ENCODE data around the gene FHOD3. TPM values are rescaled to one million over a fixed set of nuclear protein-coding genes. Genes with fewer than 3 reads are reported as not detected.
"Not testable (repeated sequence)": the region's sequence is repeated elsewhere in the genome, so short reads cannot be mapped to it uniquely, and the experiment has no call there.

FHOD3 gene
- total and polyA plus RNA-seq, 5 donors from 2014 or later: not detected

DNA sequence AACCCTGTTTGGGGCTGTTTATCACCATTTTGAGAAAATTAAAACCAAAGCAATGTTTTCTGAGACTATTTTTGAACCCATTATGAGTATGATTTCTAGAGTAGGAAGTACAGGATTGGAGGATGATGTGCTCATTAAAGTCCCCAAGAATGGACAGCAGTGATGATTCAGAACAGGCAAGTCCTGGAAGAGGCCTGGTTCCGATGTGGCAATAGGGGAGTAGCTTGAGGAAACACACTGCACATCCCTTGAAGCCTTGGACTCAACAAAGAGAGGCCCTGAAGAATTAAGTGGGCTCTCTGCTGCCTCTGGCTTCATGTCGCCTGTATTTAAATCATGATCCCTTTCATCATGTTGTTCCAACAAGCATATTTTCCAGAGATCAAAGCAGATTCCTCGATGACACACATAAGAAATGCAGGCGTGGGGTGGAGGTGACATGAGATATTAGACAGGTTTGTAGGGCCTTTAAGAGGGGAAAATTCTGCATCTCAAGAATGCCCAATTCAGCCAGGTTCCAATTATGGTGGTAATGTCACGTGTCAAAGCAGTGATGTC is 242.2 kb downstream of the FHOD3 start:
- Mint-ChIP-seq H3K9me3 (peaks cover 0 to 2% (median 0%) of the 10 kb centered on the region in 7 donors), H3K27me3 (no peaks in the 10 kb centered on the region), H3K27ac (no peak overlapping the region), H3K36me3 (no peaks in the 10 kb centered on the region), H3K4me3 (no peak overlapping the region), H3K4me1 (no peaks in the 10 kb centered on the region)
- H3K27me3 ChIP-seq (ENCODE audit: control insufficient read depth, insufficient read depth, low read length): no peaks in the 10 kb centered on the region
- no peak overlapping the region for H3K4me3 ChIP-seq (ENCODE audit: low read depth, low read length)
- ATAC-seq (ENCODE audit: low read depth in 2 of 2) (no peak), DNase-seq (no peak)
- H3K9me3 ChIP-seq (ENCODE audit: control insufficient read depth in 2 of 2, low read length in 2 of 2): no peaks in the 10 kb centered on the region
- H3K36me3 ChIP-seq (ENCODE audit: control insufficient read depth, insufficient read depth, low read length): no peaks in the 10 kb centered on the region
- no peaks in the 10 kb centered on the region for H3K4me1 ChIP-seq (ENCODE audit: control insufficient read depth, insufficient read depth, low read length, poor library complexity, severe bottlenecking)
- H3K27ac ChIP-seq (ENCODE audit: insufficient read depth, low read length, poor library complexity, severe bottlenecking): no peak overlapping the region

DNA sequence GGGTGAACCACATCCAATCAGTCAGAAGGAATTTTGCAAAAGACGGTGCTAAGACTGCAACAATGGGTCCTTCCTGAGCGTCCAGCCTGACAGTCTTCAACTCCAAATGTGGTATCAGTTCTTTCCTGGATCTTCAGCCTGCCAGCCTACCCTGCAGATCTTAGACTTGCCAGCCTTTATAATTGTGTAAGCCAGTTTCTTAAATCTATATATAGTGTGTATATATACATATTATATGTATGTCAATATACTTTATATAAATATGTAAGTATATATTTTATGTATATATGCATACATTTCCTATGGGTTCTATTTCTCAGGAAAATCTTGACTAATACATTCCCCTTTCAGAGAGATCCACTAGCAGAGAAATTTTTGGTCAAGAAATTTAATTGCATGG is 245.5 kb downstream of the FHOD3 start:
- Mint-ChIP-seq H3K4me1 (no peaks in the 10 kb centered on the region), H3K36me3 (no peaks in the 10 kb centered on the region), H3K9me3 (peaks cover 0 to 2% (median 0%) of the 10 kb centered on the region in 7 donors), H3K27me3 (no peaks in the 10 kb centered on the region), H3K27ac (no peak overlapping the region), H3K4me3 (no peak overlapping the region)
- Histone ChIP-seq H3K27me3 (ENCODE audit: control insufficient read depth, insufficient read depth, low read length) (no peaks in the 10 kb centered on the region), H3K4me1 (ENCODE audit: control insufficient read depth, insufficient read depth, low read length, poor library complexity, severe bottlenecking) (no peaks in the 10 kb centered on the region), H3K4me3 (ENCODE audit: low read depth, low read length) (no peak overlapping the region), H3K36me3 (ENCODE audit: control insufficient read depth, insufficient read depth, low read length) (no peaks in the 10 kb centered on the region), H3K9me3 (ENCODE audit: control insufficient read depth in 2 of 2, low read length in 2 of 2) (no peaks in the 10 kb centered on the region), H3K27ac (ENCODE audit: insufficient read depth, low read length, poor library complexity, severe bottlenecking) (no peak overlapping the region)
- no peak for ATAC-seq (ENCODE audit: low read depth in 2 of 2)
- DNase-seq: no peak

DNA sequence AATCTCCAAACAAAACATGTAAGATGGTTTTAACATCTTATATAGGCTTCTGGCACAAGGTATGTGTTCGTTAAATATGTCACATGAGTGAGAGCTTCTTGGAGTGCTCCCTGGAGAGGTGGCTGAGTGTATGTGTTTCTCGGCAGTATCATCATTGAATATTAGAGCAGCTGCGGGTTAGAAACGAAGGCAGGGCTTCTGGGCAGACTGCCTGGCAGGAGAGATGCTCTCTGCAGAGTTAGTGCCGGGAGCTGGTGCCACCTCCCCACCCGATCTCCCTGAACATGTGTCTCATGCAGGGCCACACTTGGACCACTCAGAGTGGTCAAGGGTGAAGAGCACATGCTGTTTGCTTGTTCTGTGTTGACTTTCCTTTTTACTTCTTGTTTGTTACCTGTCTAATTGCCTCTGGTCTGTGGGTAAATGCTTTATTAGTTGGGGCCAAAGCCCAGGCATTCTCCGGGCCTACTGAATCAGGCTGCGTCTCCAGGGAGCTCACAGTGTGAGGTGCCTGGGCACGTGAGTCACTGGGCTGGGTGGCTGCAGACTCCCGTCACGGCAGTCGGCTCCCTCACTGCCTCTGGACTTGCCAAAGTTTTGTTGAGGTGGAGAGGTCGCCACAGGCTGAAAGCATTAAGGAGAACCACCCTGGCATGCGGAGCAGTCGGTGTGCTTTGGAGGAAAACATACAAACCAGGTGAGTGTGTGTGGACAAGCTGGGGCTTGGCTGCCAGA is 246.6 kb downstream of the FHOD3 start:
- no peak overlapping the region for H3K4me3 ChIP-seq (ENCODE audit: low read depth, low read length)
- no peak for ATAC-seq (ENCODE audit: low read depth in 2 of 2)
- Mint-ChIP-seq H3K27me3 (no peaks in the 10 kb centered on the region), H3K4me3 (no peak overlapping the region), H3K36me3 (no peaks in the 10 kb centered on the region), H3K4me1 (no peaks in the 10 kb centered on the region), H3K27ac (no peak overlapping the region), H3K9me3 (peaks cover 0 to 2% (median 0%) of the 10 kb centered on the region in 7 donors)
- no peaks in the 10 kb centered on the region for H3K9me3 ChIP-seq (ENCODE audit: control insufficient read depth in 2 of 2, low read length in 2 of 2)
- H3K4me1 ChIP-seq (ENCODE audit: control insufficient read depth, insufficient read depth, low read length, poor library complexity, severe bottlenecking): no peaks in the 10 kb centered on the region
- H3K27ac ChIP-seq (ENCODE audit: insufficient read depth, low read length, poor library complexity, severe bottlenecking): no peak overlapping the region
- DNase-seq: no peak
- no peaks in the 10 kb centered on the region for H3K36me3 ChIP-seq (ENCODE audit: control insufficient read depth, insufficient read depth, low read length)
- no peaks in the 10 kb centered on the region for H3K27me3 ChIP-seq (ENCODE audit: control insufficient read depth, insufficient read depth, low read length)

DNA sequence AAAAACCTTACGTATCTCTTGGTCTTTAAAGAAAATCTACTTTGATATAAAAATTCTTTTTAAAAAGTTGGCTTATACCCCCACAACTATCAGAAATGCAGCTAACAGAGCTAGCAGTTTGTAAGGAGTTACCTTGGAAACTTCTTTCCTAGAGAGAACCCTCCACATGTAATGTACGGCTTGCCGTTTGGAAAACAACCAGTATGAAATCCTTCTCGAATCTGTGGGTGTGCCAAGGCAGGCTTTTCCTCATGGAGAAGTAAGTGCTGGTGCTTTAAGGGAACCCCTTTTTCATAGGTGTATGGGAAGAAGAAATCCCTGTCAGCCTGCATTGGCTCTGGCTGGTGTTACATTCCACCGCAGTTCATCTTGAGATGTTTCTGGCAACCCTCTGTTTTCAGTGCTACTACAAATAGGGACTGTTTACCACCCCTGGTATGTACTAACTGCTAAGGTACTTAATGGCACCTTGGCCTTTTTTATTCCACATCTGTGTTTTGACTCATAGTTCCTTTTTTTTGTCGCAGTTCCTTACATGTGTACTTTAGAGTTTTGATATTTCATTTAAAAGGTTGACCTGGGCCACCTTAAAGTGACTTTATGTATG is 248.4 kb downstream of the FHOD3 start:
- H3K27ac ChIP-seq (ENCODE audit: insufficient read depth, low read length, poor library complexity, severe bottlenecking): no peak overlapping the region
- Mint-ChIP-seq H3K27ac (no peak overlapping the region), H3K4me3 (no peak overlapping the region), H3K4me1 (no peaks in the 10 kb centered on the region), H3K27me3 (no peaks in the 10 kb centered on the region), H3K36me3 (no peaks in the 10 kb centered on the region), H3K9me3 (peaks cover 0 to 2% (median 0%) of the 10 kb centered on the region in 7 donors)
- H3K27me3 ChIP-seq (ENCODE audit: control insufficient read depth, insufficient read depth, low read length): no peaks in the 10 kb centered on the region
- no peaks in the 10 kb centered on the region for H3K36me3 ChIP-seq (ENCODE audit: control insufficient read depth, insufficient read depth, low read length)
- no peaks in the 10 kb centered on the region for H3K9me3 ChIP-seq (ENCODE audit: control insufficient read depth in 2 of 2, low read length in 2 of 2)
- ATAC-seq (ENCODE audit: low read depth in 2 of 2) (no peak), DNase-seq (no peak)
- no peak overlapping the region for H3K4me3 ChIP-seq (ENCODE audit: low read depth, low read length)
- no peaks in the 10 kb centered on the region for H3K4me1 ChIP-seq (ENCODE audit: control insufficient read depth, insufficient read depth, low read length, poor library complexity, severe bottlenecking)

DNA sequence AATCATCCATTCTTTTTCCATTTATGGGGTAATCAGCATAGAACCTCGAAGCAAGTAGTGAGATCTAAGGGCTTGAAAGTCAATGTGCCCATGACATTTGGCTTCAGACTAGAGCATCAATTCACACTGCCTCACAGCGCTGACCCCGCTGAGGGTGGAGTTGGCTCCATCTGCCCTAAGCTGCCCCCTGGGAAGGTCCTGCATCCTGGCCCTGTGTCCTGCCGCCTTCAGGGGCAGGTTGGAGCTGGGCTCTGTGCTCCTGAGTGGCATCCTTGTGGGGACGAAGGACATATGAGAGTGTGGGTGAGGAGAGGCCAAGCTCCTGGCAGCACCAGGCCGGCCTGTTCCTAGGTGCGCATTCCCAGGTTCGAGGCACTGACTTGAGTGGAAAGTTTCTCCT is 249.4 kb downstream of the FHOD3 start:
- Histone ChIP-seq H3K36me3 (ENCODE audit: control insufficient read depth, insufficient read depth, low read length) (no peaks in the 10 kb centered on the region), H3K4me1 (ENCODE audit: control insufficient read depth, insufficient read depth, low read length, poor library complexity, severe bottlenecking) (no peaks in the 10 kb centered on the region), H3K9me3 (ENCODE audit: control insufficient read depth in 2 of 2, low read length in 2 of 2) (no peaks in the 10 kb centered on the region), H3K27me3 (ENCODE audit: control insufficient read depth, insufficient read depth, low read length) (no peaks in the 10 kb centered on the region), H3K27ac (ENCODE audit: insufficient read depth, low read length, poor library complexity, severe bottlenecking) (no peak overlapping the region), H3K4me3 (ENCODE audit: low read depth, low read length) (no peak overlapping the region)
- Mint-ChIP-seq H3K4me3 (no peak overlapping the region), H3K4me1 (no peaks in the 10 kb centered on the region), H3K27ac (no peak overlapping the region), H3K27me3 (no peaks in the 10 kb centered on the region), H3K9me3 (peaks cover 0 to 2% (median 0%) of the 10 kb centered on the region in 7 donors), H3K36me3 (no peaks in the 10 kb centered on the region)
- no peak for DNase-seq
- no peak for ATAC-seq (ENCODE audit: low read depth in 2 of 2)

DNA sequence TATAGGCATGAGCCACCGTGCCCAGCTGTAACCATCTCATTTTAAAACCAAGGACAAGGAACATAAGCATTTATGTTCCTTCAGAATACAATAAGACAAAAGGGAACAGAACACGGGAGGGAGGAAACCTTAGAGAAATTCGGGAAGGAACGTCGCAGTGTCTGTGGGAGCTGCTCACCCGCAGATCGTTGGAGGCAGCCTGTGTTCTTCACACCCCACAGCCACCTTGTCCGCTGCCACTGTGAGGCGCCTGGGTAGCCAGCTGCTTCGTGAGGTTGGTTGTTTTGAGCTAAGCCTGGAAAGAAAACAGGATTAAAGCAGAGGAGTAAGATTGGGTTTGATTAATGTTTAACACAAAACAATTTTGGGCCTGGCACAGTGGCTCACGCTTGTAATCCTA is 250.0 kb downstream of the FHOD3 start:
- ATAC-seq (ENCODE audit: low read depth in 2 of 2): no peak
- no peaks in the 10 kb centered on the region for H3K36me3 Mint-ChIP-seq
- no peak overlapping the region for H3K27ac ChIP-seq (ENCODE audit: insufficient read depth, low read length, poor library complexity, severe bottlenecking)
- no peaks in the 10 kb centered on the region for H3K4me1 ChIP-seq (ENCODE audit: control insufficient read depth, insufficient read depth, low read length, poor library complexity, severe bottlenecking)
- no peaks in the 10 kb centered on the region for H3K27me3 ChIP-seq (ENCODE audit: control insufficient read depth, insufficient read depth, low read length)
- no peak overlapping the region for H3K4me3 Mint-ChIP-seq
- H3K4me3 ChIP-seq (ENCODE audit: low read depth, low read length): no peak overlapping the region
- no peak for DNase-seq
- H3K27me3 Mint-ChIP-seq: no peaks in the 10 kb centered on the region
- H3K36me3 ChIP-seq (ENCODE audit: control insufficient read depth, insufficient read depth, low read length): no peaks in the 10 kb centered on the region
- no peaks in the 10 kb centered on the region for H3K4me1 Mint-ChIP-seq
- no peaks in the 10 kb centered on the region for H3K9me3 ChIP-seq (ENCODE audit: control insufficient read depth in 2 of 2, low read length in 2 of 2)
- H3K9me3 Mint-ChIP-seq: peaks cover 0 to 3% (median 2%) of the 10 kb centered on the region in 7 donors
- H3K27ac Mint-ChIP-seq: no peak overlapping the region

DNA sequence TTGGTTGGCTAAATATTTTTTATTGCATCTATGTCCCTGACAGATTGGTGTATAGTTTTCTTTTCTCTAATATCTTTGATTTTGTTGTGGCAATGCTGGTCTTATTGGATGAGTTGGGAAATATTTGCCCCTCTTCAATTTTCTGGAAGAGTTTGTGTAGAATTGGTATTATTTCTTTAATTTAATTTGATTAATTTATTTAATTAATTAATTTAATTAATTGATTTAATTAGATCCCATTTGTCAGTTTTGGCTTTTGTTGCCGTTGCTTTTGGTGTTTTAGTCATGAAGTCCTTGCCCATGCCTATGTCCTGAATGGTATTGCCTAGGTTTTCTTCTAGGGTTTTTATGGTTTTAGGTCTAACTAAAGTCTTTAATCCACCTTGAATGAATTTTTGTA is 253.8 kb downstream of the FHOD3 start:
- ATAC-seq (ENCODE audit: low read depth in 2 of 2); H3K9me3 ChIP-seq (ENCODE audit: control insufficient read depth in 2 of 2, low read length in 2 of 2); H3K27ac Mint-ChIP-seq; DNase-seq; H3K36me3 ChIP-seq (ENCODE audit: control insufficient read depth, insufficient read depth, low read length); H3K4me1 Mint-ChIP-seq; H3K9me3 Mint-ChIP-seq; H3K36me3 Mint-ChIP-seq; H3K4me3 Mint-ChIP-seq; H3K27me3 ChIP-seq (ENCODE audit: control insufficient read depth, insufficient read depth, low read length); H3K27me3 Mint-ChIP-seq; H3K27ac ChIP-seq (ENCODE audit: insufficient read depth, low read length, poor library complexity, severe bottlenecking); H3K4me1 ChIP-seq (ENCODE audit: control insufficient read depth, insufficient read depth, low read length, poor library complexity, severe bottlenecking); H3K4me3 ChIP-seq (ENCODE audit: low read depth, low read length): not testable (repeated sequence)

DNA sequence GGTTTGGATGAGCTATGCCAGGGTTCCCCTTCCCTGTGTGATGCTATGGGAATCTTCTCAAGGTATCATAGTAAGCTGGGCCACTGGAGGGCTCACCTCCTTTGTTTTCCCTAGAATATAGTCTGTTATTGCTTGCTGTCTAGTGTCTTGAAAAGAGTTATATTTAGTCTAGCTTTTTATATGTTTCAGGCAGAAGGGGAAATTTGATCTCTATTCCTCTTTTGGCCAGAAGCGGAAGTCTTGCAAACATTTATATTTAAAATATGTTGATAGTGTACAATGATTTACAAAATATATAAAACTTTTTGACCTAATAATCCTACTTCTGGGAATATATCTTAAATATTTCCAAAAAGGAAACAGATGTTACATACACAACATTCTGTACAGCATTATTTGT is 260.7 kb downstream of the FHOD3 start:
- Histone ChIP-seq H3K4me3 (ENCODE audit: low read depth, low read length) (no peak overlapping the region), H3K27ac (ENCODE audit: insufficient read depth, low read length, poor library complexity, severe bottlenecking) (no peak overlapping the region), H3K9me3 (ENCODE audit: control insufficient read depth in 2 of 2, low read length in 2 of 2) (no peaks in the 10 kb centered on the region), H3K27me3 (ENCODE audit: control insufficient read depth, insufficient read depth, low read length) (no peaks in the 10 kb centered on the region), H3K36me3 (ENCODE audit: control insufficient read depth, insufficient read depth, low read length) (no peaks in the 10 kb centered on the region), H3K4me1 (ENCODE audit: control insufficient read depth, insufficient read depth, low read length, poor library complexity, severe bottlenecking) (no peaks in the 10 kb centered on the region)
- Mint-ChIP-seq H3K27ac (no peak overlapping the region), H3K4me1 (no peaks in the 10 kb centered on the region), H3K9me3 (peaks cover 0 to 3% (median 0%) of the 10 kb centered on the region in 7 donors), H3K36me3 (no peaks in the 10 kb centered on the region), H3K4me3 (no peak overlapping the region), H3K27me3 (no peaks in the 10 kb centered on the region)
- no peak for DNase-seq
- ATAC-seq (ENCODE audit: low read depth in 2 of 2): no peak
